Measurements from ENCODE around the gene IL1RL1.

IL1RL1 gene

GRCh38 chr2:102273619-102274211 is 37.6 kb upstream of the IL1RL1 start:
- Histone ChIP-seq H2AK5ac (ENCODE audit: low read length) (no peak overlapping the region), H3K4me2 (ENCODE audit: low read length) (no peak overlapping the region), H2BK120ac (ENCODE audit: insufficient read depth, low read length, poor library complexity) (no peak overlapping the region), H3K36me3 (ENCODE audit: control insufficient read depth in 1 of 2, insufficient read depth in 2 of 2, low read length in 2 of 2) (no peaks in the 10 kb centered on the region), H4K91ac (ENCODE audit: low read depth, low read length) (no peak overlapping the region), H4K8ac (ENCODE audit: low read depth, low read length) (no peak overlapping the region), H2BK5ac (ENCODE audit: low read depth, low read length, poor library complexity) (no peak overlapping the region), H3K18ac (ENCODE audit: low read length) (no peak overlapping the region), H3K4ac (ENCODE audit: low read depth, low read length) (no peak overlapping the region), H3K9me3 (ENCODE audit: insufficient read depth, low read depth, low read length) (no peaks in the 10 kb centered on the region), H4K12ac (ENCODE audit: low read depth, low read length) (no peak overlapping the region), H3K79me1 (ENCODE audit: low read length) (no peaks in the 10 kb centered on the region), H3K27ac (ENCODE audit: low read depth, low read length) (no peak overlapping the region), H3K23ac (ENCODE audit: low read length) (no peak overlapping the region), H3K4me3 (ENCODE audit: low read depth, low read length) (no peak overlapping the region), H3K9ac (ENCODE audit: low read length) (no peak overlapping the region), H2AFZ (ENCODE audit: insufficient read depth, low read length, poor library complexity) (no peak overlapping the region), H3K14ac (ENCODE audit: low read length) (no peak overlapping the region), H3K4me1 (ENCODE audit: control insufficient read depth in 1 of 2, insufficient read depth in 2 of 2, low read length in 2 of 2) (peaks cover under 1 to 1% of the 10 kb centered on the region in 2 experiments), H3K79me2 (ENCODE audit: control insufficient read depth, insufficient read depth, low read length, poor library complexity) (no peaks in the 10 kb centered on the region), H3K27me3 (ENCODE audit: insufficient read depth, low read length) (no peaks in the 10 kb centered on the region), H2BK12ac (ENCODE audit: low read length) (no peak overlapping the region)
- no peak for DNase-seq
- no CpG with 5 or more reads among the region's 6 CpGs for WGBS (ENCODE audit: extremely low coverage, insufficient coverage, insufficient read length)

- H2AK5ac ChIP-seq (ENCODE audit: low read length), result no peak overlapping the region
- H2AFZ ChIP-seq (ENCODE audit: insufficient read depth, low read length, poor library complexity), result no peak overlapping the region
- no peak overlapping the region for H2BK120ac ChIP-seq (ENCODE audit: insufficient read depth, low read length, poor library complexity)
- H3K79me1 ChIP-seq (ENCODE audit: low read length), result no peaks in the 10 kb centered on the region
- no peak overlapping the region for H3K4me2 ChIP-seq (ENCODE audit: low read length)
- H3K4me3 ChIP-seq (ENCODE audit: low read depth, low read length), result no peak overlapping the region
- H3K36me3 ChIP-seq (ENCODE audit: control insufficient read depth in 1 of 2, insufficient read depth in 2 of 2, low read length in 2 of 2), result no peaks in the 10 kb centered on the region
- peaks cover 0 to 2% of the 10 kb centered on the region in 2 experiments for H3K4me1 ChIP-seq (ENCODE audit: control insufficient read depth in 1 of 2, insufficient read depth in 2 of 2, low read length in 2 of 2)
- H3K4ac ChIP-seq (ENCODE audit: low read depth, low read length), result no peak overlapping the region
- no peak for DNase-seq
- no peaks in the 10 kb centered on the region for H3K27me3 ChIP-seq (ENCODE audit: insufficient read depth, low read length)
- H3K18ac ChIP-seq (ENCODE audit: low read length), result no peak overlapping the region
- H3K14ac ChIP-seq (ENCODE audit: low read length), result no peak overlapping the region
- no peak overlapping the region for H4K12ac ChIP-seq (ENCODE audit: low read depth, low read length)
- H3K23ac ChIP-seq (ENCODE audit: low read length), result no peak overlapping the region
- H2BK12ac ChIP-seq (ENCODE audit: low read length), result no peak overlapping the region
- no peak overlapping the region for H4K8ac ChIP-seq (ENCODE audit: low read depth, low read length)
- no CpG with 5 or more reads among the region's 2 CpGs for WGBS (ENCODE audit: extremely low coverage, insufficient coverage, insufficient read length)
- H3K9me3 ChIP-seq (ENCODE audit: insufficient read depth, low read depth, low read length), result no peaks in the 10 kb centered on the region
- no peaks in the 10 kb centered on the region for H3K79me2 ChIP-seq (ENCODE audit: control insufficient read depth, insufficient read depth, low read length, poor library complexity)
- H3K9ac ChIP-seq (ENCODE audit: low read length), result no peak overlapping the region
- no peak overlapping the region for H4K91ac ChIP-seq (ENCODE audit: low read depth, low read length)
- no peak overlapping the region for H3K27ac ChIP-seq (ENCODE audit: low read depth, low read length)
- no peak overlapping the region for H2BK5ac ChIP-seq (ENCODE audit: low read depth, low read length, poor library complexity)
These were observed 34.7 kb upstream of the IL1RL1 start for GRCh38 chr2:102276549-102277201.

- Histone ChIP-seq H2BK12ac (ENCODE audit: low read length) (no peak overlapping the region), H3K79me1 (ENCODE audit: low read length) (no peaks in the 10 kb centered on the region), H2BK5ac (ENCODE audit: low read depth, low read length, poor library complexity) (no peak overlapping the region), H3K36me3 (ENCODE audit: control insufficient read depth in 1 of 2, insufficient read depth in 2 of 2, low read length in 2 of 2) (no peaks in the 10 kb centered on the region), H3K14ac (ENCODE audit: low read length) (no peak overlapping the region), H4K8ac (ENCODE audit: low read depth, low read length) (no peak overlapping the region), H2BK120ac (ENCODE audit: insufficient read depth, low read length, poor library complexity) (no peak overlapping the region), H4K91ac (ENCODE audit: low read depth, low read length) (no peak overlapping the region), H2AK5ac (ENCODE audit: low read length) (no peak overlapping the region), H3K27ac (ENCODE audit: low read depth, low read length) (no peak overlapping the region), H3K27me3 (ENCODE audit: insufficient read depth, low read length) (no peaks in the 10 kb centered on the region), H3K18ac (ENCODE audit: low read length) (no peak overlapping the region), H3K23ac (ENCODE audit: low read length) (no peak overlapping the region), H3K4me3 (ENCODE audit: low read depth, low read length) (no peak overlapping the region), H3K4me2 (ENCODE audit: low read length) (no peak overlapping the region), H3K9ac (ENCODE audit: low read length) (no peak overlapping the region), H3K9me3 (ENCODE audit: insufficient read depth, low read depth, low read length) (no peaks in the 10 kb centered on the region), H3K79me2 (ENCODE audit: control insufficient read depth, insufficient read depth, low read length, poor library complexity) (no peaks in the 10 kb centered on the region), H4K12ac (ENCODE audit: low read depth, low read length) (no peak overlapping the region), H2AFZ (ENCODE audit: insufficient read depth, low read length, poor library complexity) (no peak overlapping the region), H3K4me1 (ENCODE audit: control insufficient read depth in 1 of 2, insufficient read depth in 2 of 2, low read length in 2 of 2) (peaks cover 0 to 2% of the 10 kb centered on the region in 2 experiments), H3K4ac (ENCODE audit: low read depth, low read length) (no peak overlapping the region)
- no CpG with 5 or more reads among the region's 1 CpG for WGBS (ENCODE audit: extremely low coverage, insufficient coverage, insufficient read length)
- no peak for DNase-seq
These were observed 34.1 kb upstream of the IL1RL1 start for GRCh38 chr2:102277202-102277700.

GRCh38 chr2:102278720-102279390 is 32.5 kb upstream of the IL1RL1 start:
- Histone ChIP-seq H3K36me3 (ENCODE audit: control insufficient read depth in 1 of 2, insufficient read depth in 2 of 2, low read length in 2 of 2) (no peaks in the 10 kb centered on the region), H3K4me2 (ENCODE audit: low read length) (no peak overlapping the region), H3K4me3 (ENCODE audit: low read depth, low read length) (no peak overlapping the region), H3K9me3 (ENCODE audit: insufficient read depth, low read depth, low read length) (no peaks in the 10 kb centered on the region), H2AFZ (ENCODE audit: insufficient read depth, low read length, poor library complexity) (no peak overlapping the region), H3K23ac (ENCODE audit: low read length) (no peak overlapping the region), H3K79me1 (ENCODE audit: low read length) (no peaks in the 10 kb centered on the region), H3K4me1 (ENCODE audit: control insufficient read depth in 1 of 2, insufficient read depth in 2 of 2, low read length in 2 of 2) (peaks cover 0 to 2% of the 10 kb centered on the region in 2 experiments), H2BK5ac (ENCODE audit: low read depth, low read length, poor library complexity) (no peak overlapping the region), H3K79me2 (ENCODE audit: control insufficient read depth, insufficient read depth, low read length, poor library complexity) (no peaks in the 10 kb centered on the region), H3K27ac (ENCODE audit: low read depth, low read length) (no peak overlapping the region), H3K14ac (ENCODE audit: low read length) (no peak overlapping the region), H4K8ac (ENCODE audit: low read depth, low read length) (no peak overlapping the region), H3K27me3 (ENCODE audit: insufficient read depth, low read length) (no peaks in the 10 kb centered on the region), H4K91ac (ENCODE audit: low read depth, low read length) (no peak overlapping the region), H4K12ac (ENCODE audit: low read depth, low read length) (no peak overlapping the region), H2AK5ac (ENCODE audit: low read length) (no peak overlapping the region), H2BK120ac (ENCODE audit: insufficient read depth, low read length, poor library complexity) (no peak overlapping the region), H3K4ac (ENCODE audit: low read depth, low read length) (no peak overlapping the region), H3K18ac (ENCODE audit: low read length) (no peak overlapping the region), H2BK12ac (ENCODE audit: low read length) (no peak overlapping the region), H3K9ac (ENCODE audit: low read length) (no peak overlapping the region)
- no CpG with 5 or more reads among the region's 3 CpGs for WGBS (ENCODE audit: extremely low coverage, insufficient coverage, insufficient read length)
- DNase-seq, result peak; percentile 57 to 60

All from trophoblast cell (in vitro differentiated cells and primary cell).